Measurements from ENCODE around the gene TFB2M.

Gene TFB2M

DNA sequence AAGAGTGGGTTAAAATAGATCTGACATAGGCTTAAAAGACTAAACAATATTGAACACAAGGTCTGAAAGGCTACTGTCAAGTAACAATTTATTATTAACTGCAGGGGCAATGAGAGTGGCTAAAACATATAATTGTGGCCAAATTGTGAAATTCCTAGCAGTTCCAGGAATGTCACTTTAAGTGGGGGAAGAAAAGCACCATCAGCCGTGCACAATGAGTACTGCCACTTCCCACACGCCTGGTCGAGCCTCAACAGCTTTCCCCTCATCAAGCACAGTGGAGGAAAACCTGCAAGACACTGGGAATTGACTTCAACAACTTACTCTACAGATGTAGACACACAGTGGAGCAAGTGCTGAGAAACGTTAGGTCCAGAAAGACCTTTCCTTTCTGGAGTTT, 16.4 kb downstream of the TFB2M start:
- H3K4me3 ChIP-seq (ENCODE audit: low read length), result no peak overlapping the region
- no peak for TF ChIP-seq ZNF274 (IDR thresholded peaks at IDR 0.05; ENCODE audit: low read depth, low read length)

DNA sequence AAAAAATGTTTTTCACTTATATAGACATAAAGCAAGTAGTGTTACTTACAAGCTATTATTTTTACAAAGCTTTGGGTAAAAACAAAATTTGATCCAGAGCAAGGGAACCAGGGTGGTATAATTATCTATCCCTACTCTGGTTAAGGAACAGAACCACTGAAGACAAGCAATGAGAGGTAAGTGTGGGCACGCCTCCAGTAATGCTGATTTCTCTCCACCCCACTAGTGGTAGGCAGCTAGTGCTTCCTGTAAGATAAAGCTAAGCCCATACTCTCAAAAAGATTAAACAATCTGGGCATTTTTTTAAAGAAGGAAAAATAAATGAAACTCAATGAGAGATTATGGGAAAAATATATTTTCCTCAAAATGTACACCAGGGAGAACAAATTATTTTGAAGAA, 22.1 kb downstream of the TFB2M start:
- TF ChIP-seq ZNF274 (IDR thresholded peaks at IDR 0.05; ENCODE audit: low read depth, low read length), result no peak
- H3K4me3 ChIP-seq (ENCODE audit: low read length), result no peak overlapping the region

DNA sequence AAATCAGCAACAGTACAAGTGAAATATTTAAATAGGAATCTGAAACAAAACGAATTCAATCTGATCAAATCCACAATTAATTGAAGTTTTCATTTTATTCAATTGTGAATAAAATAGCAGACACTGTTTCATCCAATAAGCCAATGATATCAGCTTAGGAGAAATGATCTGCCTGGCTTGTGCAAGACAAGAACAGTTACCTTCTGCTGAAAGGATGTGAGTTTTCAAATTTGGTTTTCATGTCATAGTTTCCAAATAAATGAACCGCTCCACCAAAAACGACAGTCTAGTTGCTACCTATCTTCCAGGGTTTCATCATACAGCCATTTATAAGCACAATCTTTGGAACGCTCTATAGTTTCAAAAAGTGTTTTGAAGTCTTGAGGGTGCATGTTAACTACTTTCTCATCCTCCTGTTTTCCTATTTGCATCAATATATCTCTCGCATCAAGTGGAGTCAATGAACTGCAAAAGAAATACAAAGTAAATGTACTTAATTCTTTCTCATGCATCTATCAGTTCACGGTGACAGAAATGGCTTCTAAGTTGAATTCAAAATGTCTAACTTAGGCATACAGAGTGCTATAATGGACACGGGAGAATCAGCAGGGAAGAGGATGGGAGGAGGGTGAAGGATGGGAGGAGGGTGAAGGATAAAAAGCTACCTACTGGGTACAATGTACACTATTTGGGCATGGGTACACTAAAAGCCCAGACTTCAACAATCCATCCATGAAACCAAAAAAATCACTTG, 25.1 kb downstream of the TFB2M start:
- H3K4me3 ChIP-seq (ENCODE audit: low read length), result no peak overlapping the region
- TF ChIP-seq ZNF274 (IDR thresholded peaks at IDR 0.05; ENCODE audit: low read depth, low read length), result no peak

GRCh38 chr1:246537887-246538286, 28.2 kb downstream of the TFB2M start:
- no peak for TF ChIP-seq ZNF274 (IDR thresholded peaks at IDR 0.05; ENCODE audit: low read depth, low read length)
- no peak overlapping the region for H3K4me3 ChIP-seq (ENCODE audit: low read length)

DNA sequence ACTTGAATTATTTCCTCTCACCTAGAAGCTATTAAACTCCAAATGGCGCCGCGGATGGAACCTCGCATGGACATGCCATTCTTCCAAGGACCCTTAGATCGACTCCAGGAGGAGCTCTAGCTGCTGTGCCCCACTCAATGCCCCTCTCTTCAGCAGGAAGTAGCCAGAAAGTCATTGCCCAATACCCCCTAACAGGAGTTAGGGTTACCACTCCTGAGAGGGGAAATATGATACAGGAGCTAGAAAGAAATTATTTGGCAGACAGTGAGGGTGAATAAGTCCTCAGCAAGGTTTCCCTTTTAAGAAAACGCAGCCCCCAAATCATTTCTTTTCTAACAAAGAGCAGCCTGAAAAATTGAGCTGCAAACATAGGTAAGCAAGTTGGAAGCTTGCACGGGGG, 28.6 kb downstream of the TFB2M start:
- no peak overlapping the region for H3K4me3 ChIP-seq (ENCODE audit: low read length)
- no peak for TF ChIP-seq ZNF274 (IDR thresholded peaks at IDR 0.05; ENCODE audit: low read depth, low read length)

- no peak overlapping the region for H3K4me3 ChIP-seq (ENCODE audit: low read length)
- no peak for TF ChIP-seq ZNF274 (IDR thresholded peaks at IDR 0.05; ENCODE audit: low read depth, low read length)
Observed at GRCh38 chr1:246534114-246534513, 31.9 kb downstream of the TFB2M start.

DNA sequence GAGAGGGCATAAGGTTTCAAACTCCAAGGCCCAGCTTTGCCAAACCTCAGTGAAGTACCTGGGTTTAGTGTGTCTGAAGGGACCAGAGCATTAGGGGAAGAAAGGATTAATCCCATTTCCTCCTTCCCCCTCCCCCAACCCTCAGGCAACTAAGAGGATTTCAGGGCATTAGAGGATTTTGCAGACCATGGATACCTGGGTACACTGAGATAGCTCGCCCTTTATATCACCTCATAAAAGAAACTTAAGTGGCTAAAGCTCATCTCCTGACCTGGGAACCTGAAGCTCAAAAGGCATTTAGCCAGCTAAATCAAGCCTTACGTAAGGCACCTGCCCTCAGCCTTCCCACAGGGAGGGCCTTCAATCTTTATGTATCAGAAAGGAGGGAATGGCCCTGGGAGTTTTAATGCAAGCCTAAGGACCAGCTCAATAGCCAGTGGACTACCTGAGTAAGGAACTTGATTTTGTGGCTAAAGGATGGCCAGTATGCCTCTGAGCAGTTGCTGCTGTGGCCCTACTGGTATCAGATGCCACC, 32.6 kb downstream of the TFB2M start:
- TF ChIP-seq ZNF274 (IDR thresholded peaks at IDR 0.05; ENCODE audit: low read depth, low read length), result no peak
- no peak overlapping the region for H3K4me3 ChIP-seq (ENCODE audit: low read length)

- H3K4me3 ChIP-seq (ENCODE audit: low read length), result no peak overlapping the region
- TF ChIP-seq ZNF274 (IDR thresholded peaks at IDR 0.05; ENCODE audit: low read depth, low read length), result no peak
Observed at GRCh38 chr1:246532519-246532918, 33.5 kb downstream of the TFB2M start.

GRCh38 chr1:246530482-246530881, 35.6 kb downstream of the TFB2M start:
- no peak overlapping the region for H3K4me3 ChIP-seq (ENCODE audit: low read length)
- no peak for TF ChIP-seq ZNF274 (IDR thresholded peaks at IDR 0.05; ENCODE audit: low read depth, low read length)

DNA sequence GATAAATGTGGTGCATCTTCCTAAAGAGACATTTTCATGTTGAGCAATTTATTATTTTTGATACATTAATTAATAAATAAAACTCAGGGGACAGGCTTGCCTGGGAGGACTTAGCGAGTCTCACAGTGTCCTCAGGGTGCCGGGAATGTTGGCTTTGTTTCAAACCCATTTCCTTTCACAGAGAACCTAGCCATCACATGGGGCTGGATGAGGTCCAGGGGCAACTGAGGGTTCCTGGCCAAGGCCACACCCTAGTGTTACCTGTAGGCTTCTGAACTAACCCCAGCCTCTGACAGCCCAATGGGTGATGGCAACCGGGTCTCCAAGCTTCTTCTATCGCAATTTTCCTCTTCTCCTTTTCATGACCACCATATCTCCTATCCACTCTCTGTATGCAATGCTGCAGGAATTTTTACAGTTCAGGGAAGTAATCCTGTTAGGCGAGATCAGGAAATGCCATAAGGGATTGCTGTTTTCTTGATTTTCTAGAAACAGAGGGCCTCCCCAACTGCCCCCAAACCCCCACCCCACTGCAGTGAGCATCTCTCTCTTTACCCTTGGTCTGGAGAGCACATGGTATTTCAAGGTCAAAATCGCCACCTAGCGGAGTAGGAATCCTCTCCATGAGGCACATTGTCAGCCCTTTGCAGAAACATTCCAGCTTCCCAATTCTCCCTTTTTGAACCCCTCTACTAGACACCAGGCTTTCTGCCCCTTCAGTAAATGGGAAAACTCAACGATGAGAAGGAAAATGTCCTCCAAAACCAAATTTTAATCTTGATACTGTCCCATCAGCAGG, 36.9 kb downstream of the TFB2M start:
- H3K4me3 ChIP-seq (ENCODE audit: low read length), result no peak overlapping the region
- no peak for TF ChIP-seq ZNF274 (IDR thresholded peaks at IDR 0.05; ENCODE audit: low read depth, low read length)

GRCh38 chr1:246527402-246528088, 38.5 kb downstream of the TFB2M start:
- TF ChIP-seq ZNF274 (IDR thresholded peaks at IDR 0.05; ENCODE audit: low read depth, low read length), result no peak
- no peak overlapping the region for H3K4me3 ChIP-seq (ENCODE audit: low read length)

DNA sequence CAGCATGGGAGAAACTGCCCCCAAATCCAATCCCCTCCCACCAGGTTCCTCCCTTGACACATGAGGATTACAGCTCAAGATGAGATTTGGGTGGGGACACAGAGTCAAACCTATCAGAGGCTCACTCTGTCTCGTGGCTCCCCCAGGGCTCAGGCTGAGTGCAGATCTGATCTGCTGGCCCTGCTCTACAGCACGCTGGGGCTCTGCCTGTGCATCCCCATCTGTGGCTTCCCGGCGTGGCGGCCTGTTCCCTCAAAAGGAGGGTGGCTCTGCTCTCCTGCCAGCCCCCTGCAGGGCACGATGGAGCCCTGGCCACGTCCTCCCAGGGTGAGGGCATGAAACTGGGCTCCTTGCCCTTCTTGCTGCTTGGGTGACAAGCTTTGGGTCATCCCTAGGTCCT, 39.1 kb downstream of the TFB2M start:
- no peak overlapping the region for H3K4me3 ChIP-seq (ENCODE audit: low read length)
- TF ChIP-seq ZNF274 (IDR thresholded peaks at IDR 0.05; ENCODE audit: low read depth, low read length), result no peak

DNA sequence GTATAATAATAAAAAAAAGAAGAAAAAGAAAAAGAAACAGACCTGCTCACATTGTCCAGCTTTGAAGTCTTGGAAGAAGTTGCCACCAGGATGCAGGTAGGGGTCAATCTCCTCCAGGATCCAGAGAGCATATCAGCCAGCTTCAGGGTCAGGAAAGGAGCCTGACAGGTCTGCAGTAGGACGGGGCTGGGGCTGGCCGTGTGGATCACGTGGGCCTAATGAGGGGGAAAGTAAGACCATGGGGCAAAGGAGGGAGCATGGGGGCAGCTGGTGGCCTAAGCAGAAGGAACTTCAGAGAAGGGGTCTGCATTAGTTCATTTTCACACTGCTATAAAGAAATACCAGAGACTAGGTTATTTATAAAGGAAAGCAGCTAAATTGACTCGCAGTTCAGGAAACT, 39.7 kb downstream of the TFB2M start:
- TF ChIP-seq ZNF274 (IDR thresholded peaks at IDR 0.05; ENCODE audit: low read depth, low read length), result no peak
- no peak overlapping the region for H3K4me3 ChIP-seq (ENCODE audit: low read length)

DNA sequence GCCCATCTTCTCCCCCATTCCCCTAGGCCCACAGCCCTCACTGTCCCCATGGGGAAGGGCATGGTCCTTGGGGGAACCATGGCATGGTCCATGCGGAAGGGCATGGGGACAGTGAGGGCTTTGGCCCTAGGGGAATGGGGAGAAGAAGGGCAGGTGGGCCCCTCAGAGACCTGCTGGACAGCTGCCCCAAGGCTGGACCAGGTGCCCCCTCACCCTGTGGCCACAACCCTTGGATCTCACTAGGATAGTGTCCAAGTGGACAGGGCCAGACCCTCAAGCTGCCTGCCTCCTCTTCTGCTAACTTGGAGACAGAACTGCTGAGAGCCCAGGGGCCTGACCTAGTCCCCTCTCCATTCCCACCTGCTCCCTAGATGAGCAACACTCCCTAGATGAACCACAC, 46.5 kb downstream of the TFB2M start:
- TF ChIP-seq ZNF274 (IDR thresholded peaks at IDR 0.05; ENCODE audit: low read depth, low read length), result no peak
- H3K4me3 ChIP-seq (ENCODE audit: low read length), result no peak overlapping the region

Data from GM08714 (cell line).